ENCODE data around the gene TMEM44.

The TMEM44 gene

DNA sequence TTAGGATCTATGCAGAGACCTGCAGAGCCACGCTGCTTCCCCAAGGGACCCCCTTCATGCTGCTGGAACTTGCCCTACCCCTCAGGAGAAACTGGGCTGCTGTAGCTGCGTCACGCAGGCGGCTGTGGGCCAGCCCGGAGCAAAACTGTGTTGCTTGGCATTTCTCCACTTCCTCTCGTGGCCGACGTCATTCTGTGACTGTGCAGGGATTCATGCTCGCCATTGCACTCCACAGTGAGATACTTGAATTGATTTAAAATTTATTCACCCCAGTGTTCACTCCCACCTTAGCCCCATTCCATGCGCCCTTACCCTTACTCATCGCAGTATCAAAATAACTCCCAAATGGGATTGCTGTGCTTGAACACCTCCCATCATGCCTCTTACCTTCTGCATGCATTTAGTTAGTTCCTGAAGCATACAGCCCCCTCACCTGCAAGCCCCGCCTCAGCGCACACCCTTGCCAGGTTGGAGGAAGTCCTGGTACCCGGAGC, 45.7 kb downstream of the TMEM44 start:
- DNase-seq (ENCODE audit: low spot score): no peak
- TF ChIP-seq, protein P1, sequence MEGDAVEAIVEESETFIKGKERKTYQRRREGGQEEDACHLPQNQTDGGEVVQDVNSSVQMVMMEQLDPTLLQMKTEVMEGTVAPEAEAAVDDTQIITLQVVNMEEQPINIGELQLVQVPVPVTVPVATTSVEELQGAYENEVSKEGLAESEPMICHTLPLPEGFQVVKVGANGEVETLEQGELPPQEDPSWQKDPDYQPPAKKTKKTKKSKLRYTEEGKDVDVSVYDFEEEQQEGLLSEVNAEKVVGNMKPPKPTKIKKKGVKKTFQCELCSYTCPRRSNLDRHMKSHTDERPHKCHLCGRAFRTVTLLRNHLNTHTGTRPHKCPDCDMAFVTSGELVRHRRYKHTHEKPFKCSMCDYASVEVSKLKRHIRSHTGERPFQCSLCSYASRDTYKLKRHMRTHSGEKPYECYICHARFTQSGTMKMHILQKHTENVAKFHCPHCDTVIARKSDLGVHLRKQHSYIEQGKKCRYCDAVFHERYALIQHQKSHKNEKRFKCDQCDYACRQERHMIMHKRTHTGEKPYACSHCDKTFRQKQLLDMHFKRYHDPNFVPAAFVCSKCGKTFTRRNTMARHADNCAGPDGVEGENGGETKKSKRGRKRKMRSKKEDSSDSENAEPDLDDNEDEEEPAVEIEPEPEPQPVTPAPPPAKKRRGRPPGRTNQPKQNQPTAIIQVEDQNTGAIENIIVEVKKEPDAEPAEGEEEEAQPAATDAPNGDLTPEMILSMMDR (IDR thresholded peaks at IDR 0.05; ENCODE audit: extremely low read depth, missing control alignments): no peak

DNA sequence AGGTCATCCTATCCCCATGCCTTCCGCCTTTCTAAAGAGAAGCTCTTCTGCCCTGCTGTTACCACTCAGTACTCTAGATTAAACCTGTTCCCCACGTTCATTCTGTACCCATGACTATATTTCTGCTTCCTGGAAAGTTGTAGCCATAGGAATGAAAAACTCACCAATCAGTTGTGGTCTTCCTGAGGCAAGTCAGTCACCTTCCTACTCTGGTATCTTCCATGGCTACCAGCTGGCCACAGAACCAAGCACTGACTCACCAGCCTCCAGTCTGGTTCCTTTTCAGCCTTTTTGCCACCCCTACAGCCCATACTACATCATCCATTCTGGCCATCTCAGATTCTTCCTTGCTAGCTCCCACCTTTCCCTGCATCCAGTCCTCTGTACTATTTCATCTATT, 46.4 kb downstream of the TMEM44 start:
- no peak for DNase-seq (ENCODE audit: low spot score)
- TF ChIP-seq, protein P1 (IDR thresholded peaks at IDR 0.05; ENCODE audit: extremely low read depth, missing control alignments): no peak

DNA sequence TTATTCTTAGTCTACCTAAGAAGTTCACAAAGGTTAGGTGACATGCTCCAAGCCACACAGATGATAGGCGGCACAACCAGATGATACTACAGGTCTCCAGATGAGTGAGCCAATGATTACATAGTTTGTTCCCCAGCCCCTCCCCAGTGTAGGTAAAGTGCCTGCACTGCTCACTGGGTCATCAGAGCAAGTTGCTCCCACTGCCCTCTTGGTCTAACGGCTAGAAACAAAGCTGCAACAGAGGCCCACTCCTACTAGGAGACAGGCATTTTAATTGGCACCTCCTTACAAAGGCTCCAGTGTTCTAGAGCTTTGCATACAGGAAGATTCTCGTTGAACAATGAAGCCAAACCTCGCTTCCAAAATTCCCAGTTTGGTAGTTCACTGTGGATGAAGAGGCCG, 47.3 kb downstream of the TMEM44 start:
- no peak for DNase-seq (ENCODE audit: low spot score)
- TF ChIP-seq, protein P1 (IDR thresholded peaks at IDR 0.05; ENCODE audit: extremely low read depth, missing control alignments): no peak

DNA sequence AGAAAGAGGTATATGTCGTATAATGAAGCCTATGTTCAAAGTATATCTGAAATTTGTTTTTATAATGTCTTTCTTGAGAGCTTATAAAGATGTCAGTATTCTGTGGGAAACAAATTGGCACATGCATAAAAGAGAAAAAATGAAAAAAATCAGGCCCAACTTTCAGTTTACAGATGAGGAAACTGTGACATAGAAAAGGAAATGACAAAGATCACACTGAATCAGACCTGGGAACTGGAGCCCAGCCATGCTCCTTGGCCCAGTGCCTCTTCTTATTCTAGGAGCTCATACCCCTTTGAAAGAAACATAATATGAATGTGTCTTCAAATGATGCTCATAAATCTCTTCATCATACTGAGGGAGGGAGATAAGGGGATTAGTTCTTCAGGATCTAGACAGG, 48.4 kb downstream of the TMEM44 start:
- no peak for DNase-seq (ENCODE audit: low spot score)

DNA sequence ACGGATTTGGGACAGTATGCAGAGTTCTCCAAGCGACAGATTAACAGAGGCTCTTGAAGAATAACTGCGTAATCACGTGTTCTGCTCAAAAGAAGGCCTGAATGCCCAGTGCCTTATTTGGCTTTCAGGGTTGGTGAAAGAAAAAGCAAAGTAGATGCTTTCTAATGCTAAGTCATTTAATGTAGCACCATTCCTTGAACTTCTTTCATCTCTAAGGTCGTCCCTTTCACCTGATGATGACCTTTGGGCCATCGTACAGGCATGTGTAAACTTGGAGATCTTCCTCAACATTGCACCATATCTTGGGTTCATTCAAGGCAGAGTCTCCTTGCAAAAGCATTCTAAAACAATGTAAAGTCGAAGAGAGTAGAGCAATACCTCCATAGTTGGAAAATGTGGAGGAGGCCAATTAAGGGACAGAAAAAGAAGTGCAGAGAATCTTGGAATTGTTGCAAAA, 48.9 kb downstream of the TMEM44 start:
- TF ChIP-seq, protein P1 (IDR thresholded peaks at IDR 0.05; ENCODE audit: extremely low read depth, missing control alignments): no peak
- no peak for DNase-seq (ENCODE audit: low spot score)

More for the DNA sequence above, 48.4 kb downstream of the TMEM44 start:
- TF ChIP-seq, protein P1 (IDR thresholded peaks at IDR 0.05; ENCODE audit: extremely low read depth, missing control alignments): no peak

DNA sequence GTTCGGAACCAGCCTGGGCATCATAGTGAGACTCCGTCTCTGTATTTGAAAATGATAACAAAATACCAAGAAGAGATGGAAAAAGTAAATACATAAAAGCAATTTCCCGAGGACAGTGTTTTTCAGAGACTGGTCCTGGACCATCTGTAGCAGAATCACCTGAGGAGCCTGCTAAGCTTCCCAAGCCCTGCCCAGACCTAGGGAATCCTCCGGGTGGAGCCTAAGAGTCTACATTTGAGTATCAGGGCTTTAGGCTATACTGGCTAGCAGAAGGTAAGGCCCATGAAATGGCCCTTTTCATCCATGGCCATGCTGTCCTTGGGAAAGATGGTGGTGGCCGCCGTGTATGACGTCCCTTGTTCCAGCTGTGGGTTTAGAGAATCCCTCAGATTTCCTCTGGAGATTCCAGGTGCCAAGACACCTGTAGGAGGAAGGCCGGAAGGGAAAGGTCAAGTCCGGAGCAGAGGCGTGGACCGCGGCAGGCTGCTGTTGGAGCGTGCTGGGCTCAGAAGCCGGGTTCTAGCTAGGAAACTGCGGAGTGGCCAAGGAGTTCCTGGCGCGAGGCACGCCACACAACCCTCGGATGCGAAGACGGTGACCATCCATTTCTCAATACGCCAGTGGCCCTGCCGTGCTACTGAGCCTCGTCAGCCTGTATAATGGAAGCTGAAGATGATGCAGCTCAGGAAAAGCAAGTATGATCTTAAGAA, 50.9 kb downstream of the TMEM44 start:
- TF ChIP-seq, protein P1 (IDR thresholded peaks at IDR 0.05; ENCODE audit: extremely low read depth, missing control alignments): no peak
- DNase-seq (ENCODE audit: low spot score): no peak

DNA sequence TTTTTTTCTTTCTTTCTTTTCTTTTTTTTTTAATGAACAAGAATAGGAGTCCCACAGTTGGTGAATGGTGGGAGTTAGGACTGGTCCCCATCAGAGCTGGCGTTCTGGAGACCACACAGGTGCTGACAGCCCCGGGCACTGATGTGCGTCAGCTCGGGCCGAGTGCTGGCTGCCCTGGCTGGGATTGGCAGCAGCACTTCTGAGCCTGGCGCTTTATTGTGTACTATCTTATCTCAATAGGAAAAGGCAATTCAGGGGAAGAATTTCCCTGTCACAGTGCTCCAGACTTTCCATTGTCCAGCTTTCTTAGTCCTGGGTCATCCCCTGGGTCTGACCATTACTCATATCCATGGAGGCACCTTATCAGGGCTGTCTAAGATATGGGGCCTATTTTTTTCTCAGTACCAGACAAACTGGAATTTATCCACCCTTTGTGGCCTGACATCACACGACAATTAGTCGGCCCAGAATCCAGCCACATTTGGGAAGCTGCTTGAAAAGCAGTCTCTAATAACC, 54.1 kb downstream of the TMEM44 start:
- TF ChIP-seq, protein P1 (IDR thresholded peaks at IDR 0.05; ENCODE audit: extremely low read depth, missing control alignments): no peak
- no peak for DNase-seq (ENCODE audit: low spot score)

All from GM20000 (cell line).